Measurements from ENCODE around the gene ADGRV1. TPM values are rescaled to one million over a fixed set of nuclear protein-coding genes. Genes with fewer than 3 reads are reported as not detected.
"Not testable (repeated sequence)": the region's sequence is repeated elsewhere in the genome, so short reads cannot be mapped to it uniquely, and the experiment has no call there.

The ADGRV1 gene
- total RNA-seq, 2 donors from 2014 or later, result 1.4 TPM; not detected in 1

DNA sequence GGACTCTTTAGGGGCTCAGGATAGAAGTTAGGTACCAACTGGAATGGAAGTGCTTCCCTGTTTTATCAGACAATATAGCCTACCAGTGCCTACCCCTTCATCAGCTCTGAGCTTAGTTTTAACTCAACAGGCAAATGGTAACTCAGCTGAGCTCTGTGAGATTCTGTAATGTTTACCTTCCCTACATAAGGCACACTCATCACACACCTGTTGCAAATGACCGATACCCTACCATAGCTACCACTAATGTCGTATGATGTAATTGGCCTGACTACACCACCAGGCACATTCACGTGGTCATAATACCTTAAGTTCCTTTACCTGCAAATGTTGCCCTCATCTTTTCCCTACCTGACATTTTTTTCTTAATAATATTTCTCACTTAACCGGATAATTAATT, 254.8 kb downstream of the ADGRV1 start:
- no peaks in the 10 kb centered on the region for H3K27me3 ChIP-seq (replicated peaks; ENCODE audit: insufficient read depth)
- ATAC-seq (ENCODE audit: insufficient number of reproducible peaks, low FRiP score, low read depth), result no peak
- no peaks in the 10 kb centered on the region for H3K4me1 ChIP-seq (ENCODE audit: control insufficient read depth in 1 of 2, low read depth in 2 of 2)
- TF ChIP-seq, protein P1, sequence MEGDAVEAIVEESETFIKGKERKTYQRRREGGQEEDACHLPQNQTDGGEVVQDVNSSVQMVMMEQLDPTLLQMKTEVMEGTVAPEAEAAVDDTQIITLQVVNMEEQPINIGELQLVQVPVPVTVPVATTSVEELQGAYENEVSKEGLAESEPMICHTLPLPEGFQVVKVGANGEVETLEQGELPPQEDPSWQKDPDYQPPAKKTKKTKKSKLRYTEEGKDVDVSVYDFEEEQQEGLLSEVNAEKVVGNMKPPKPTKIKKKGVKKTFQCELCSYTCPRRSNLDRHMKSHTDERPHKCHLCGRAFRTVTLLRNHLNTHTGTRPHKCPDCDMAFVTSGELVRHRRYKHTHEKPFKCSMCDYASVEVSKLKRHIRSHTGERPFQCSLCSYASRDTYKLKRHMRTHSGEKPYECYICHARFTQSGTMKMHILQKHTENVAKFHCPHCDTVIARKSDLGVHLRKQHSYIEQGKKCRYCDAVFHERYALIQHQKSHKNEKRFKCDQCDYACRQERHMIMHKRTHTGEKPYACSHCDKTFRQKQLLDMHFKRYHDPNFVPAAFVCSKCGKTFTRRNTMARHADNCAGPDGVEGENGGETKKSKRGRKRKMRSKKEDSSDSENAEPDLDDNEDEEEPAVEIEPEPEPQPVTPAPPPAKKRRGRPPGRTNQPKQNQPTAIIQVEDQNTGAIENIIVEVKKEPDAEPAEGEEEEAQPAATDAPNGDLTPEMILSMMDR (IDR thresholded peaks at IDR 0.05), result no peak
- no peaks in the 10 kb centered on the region for H3K36me3 ChIP-seq
- H3K4me3 ChIP-seq, result no peak overlapping the region
- no peak overlapping the region for H3K27ac ChIP-seq
- DNase-seq (ENCODE audit: low spot score), result no peak
- no peaks in the 10 kb centered on the region for H3K9me3 ChIP-seq

DNA sequence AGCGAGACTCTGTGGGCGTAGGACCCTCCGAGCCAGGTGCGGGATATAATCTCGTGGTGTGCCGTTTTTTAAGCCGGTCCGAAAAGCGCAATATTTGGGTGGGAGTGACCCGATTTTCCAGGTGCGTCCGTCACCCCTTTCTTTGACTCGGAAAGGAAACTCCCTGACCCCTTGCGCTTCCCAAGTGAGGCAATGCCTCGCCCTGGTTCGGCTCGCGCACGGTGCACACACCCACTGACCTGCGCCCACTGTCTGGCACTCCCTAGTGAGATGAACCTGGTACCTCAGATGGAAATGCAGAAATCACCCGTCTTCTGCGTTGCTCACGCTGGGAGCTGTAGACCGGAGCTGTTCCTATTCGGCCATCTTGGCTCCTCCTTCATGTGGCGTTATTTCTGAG, 263.5 kb downstream of the ADGRV1 start:
- not testable (repeated sequence) for H3K4me3 ChIP-seq; H3K36me3 ChIP-seq; ATAC-seq (ENCODE audit: insufficient number of reproducible peaks, low FRiP score, low read depth); DNase-seq (ENCODE audit: low spot score); H3K9me3 ChIP-seq; H3K4me1 ChIP-seq (ENCODE audit: control insufficient read depth in 1 of 2, low read depth in 2 of 2); H3K27ac ChIP-seq; H3K27me3 ChIP-seq (replicated peaks; ENCODE audit: insufficient read depth)

DNA sequence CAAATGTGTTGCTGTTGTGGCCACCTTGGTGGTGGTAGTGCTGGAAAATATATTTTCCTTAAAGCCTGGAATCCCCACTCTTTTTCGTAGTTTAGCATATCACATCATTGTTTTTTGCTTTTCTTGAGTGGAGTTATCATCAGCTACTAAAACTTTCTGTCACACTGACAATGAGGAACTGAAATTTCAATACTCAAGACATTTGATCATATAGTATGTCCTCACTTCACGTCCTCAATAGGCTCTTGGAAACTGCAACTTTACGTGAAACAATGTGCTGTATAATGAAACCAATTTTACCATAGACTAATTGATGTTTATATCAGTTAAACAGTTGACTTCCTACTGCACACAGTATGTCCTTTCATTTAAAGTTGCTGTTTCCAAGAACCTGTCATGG, 265.8 kb downstream of the ADGRV1 start:
- no peak for DNase-seq (ENCODE audit: low spot score)
- no peak overlapping the region for H3K4me3 ChIP-seq
- H3K27me3 ChIP-seq (replicated peaks; ENCODE audit: insufficient read depth), result no peaks in the 10 kb centered on the region
- ATAC-seq (ENCODE audit: insufficient number of reproducible peaks, low FRiP score, low read depth), result no peak
- H3K9me3 ChIP-seq, result no peaks in the 10 kb centered on the region
- TF ChIP-seq, protein P1 (IDR thresholded peaks at IDR 0.05), result no peak
- H3K27ac ChIP-seq, result no peak overlapping the region
- H3K4me1 ChIP-seq (ENCODE audit: control insufficient read depth in 1 of 2, low read depth in 2 of 2), result no peaks in the 10 kb centered on the region
- no peaks in the 10 kb centered on the region for H3K36me3 ChIP-seq

DNA sequence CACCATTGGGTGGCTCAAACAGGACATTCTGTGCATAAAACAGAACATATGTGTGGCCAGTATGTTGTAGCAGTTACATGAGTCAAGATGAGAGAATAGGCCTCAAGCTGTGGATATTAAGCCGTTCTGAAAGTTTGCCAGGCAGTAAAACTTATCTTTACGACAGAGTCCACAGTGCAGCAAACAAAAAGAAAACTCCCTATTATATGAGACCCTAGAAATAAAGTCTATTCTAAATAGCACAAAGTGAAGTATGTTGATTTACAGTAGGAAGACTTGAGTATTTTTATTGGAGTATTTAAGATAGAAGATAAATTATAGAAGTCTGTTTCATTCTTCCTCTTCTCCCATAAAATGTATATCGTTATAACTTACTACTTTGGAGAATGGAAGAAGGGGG, 271.5 kb downstream of the ADGRV1 start:
- TF ChIP-seq, protein P1 (IDR thresholded peaks at IDR 0.05), result no peak
- no peak overlapping the region for H3K4me3 ChIP-seq
- ATAC-seq (ENCODE audit: insufficient number of reproducible peaks, low FRiP score, low read depth), result no peak
- H3K4me1 ChIP-seq (ENCODE audit: control insufficient read depth in 1 of 2, low read depth in 2 of 2), result no peaks in the 10 kb centered on the region
- no peaks in the 10 kb centered on the region for H3K9me3 ChIP-seq
- no peaks in the 10 kb centered on the region for H3K27me3 ChIP-seq (replicated peaks; ENCODE audit: insufficient read depth)
- no peak for DNase-seq (ENCODE audit: low spot score)
- no peaks in the 10 kb centered on the region for H3K36me3 ChIP-seq
- H3K27ac ChIP-seq, result no peak overlapping the region

DNA sequence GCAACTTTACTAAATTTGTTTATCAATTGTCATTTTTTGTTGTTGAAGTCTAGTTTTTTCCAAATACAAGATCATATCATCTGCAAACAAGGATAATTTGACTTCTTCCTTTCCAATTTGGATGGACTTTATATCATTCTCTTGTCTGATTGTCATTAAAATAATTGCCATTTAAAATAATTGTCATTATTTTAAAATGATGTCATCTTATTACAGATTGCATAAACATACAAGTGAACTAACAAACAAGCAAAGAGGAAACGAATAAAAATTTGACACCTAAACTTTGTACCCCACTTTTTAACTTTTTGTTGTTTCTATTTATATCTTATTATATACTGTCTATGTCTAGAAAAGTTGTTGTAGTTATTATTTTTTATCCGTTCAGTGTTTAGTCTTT, 275.2 kb downstream of the ADGRV1 start:
- Histone ChIP-seq H3K4me1 (ENCODE audit: control insufficient read depth in 1 of 2, low read depth in 2 of 2) (no peaks in the 10 kb centered on the region), H3K27ac (no peak overlapping the region), H3K4me3 (no peak overlapping the region), H3K27me3 (replicated peaks; ENCODE audit: insufficient read depth) (no peaks in the 10 kb centered on the region), H3K36me3 (no peaks in the 10 kb centered on the region), H3K9me3 (no peaks in the 10 kb centered on the region)
- ATAC-seq (ENCODE audit: insufficient number of reproducible peaks, low FRiP score, low read depth) (no peak), DNase-seq (ENCODE audit: low spot score) (no peak)
- TF ChIP-seq, protein P1 (IDR thresholded peaks at IDR 0.05), result no peak

DNA sequence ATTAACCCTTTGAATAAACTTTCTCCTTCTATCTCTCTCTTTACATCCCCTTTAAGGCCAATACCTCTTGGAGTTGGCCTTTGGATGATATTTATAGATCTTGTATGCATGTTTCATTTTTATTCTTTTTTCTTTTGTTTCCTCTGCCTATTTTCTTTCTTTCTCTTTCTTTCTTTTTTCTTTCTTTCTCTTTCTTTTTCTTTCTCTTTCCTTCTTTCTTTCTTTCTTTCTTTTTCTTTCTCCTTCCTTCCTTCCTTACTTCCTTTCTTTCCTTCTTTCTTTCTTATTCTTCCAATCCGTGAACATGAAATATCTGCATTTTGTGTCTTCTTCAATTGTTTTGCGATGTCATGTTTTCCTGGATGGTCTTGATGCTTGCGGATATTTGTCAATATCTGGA, 276.1 kb downstream of the ADGRV1 start:
- no peak for DNase-seq (ENCODE audit: low spot score)
- TF ChIP-seq, protein P1 (IDR thresholded peaks at IDR 0.05), result no peak
- ATAC-seq (ENCODE audit: insufficient number of reproducible peaks, low FRiP score, low read depth), result no peak
- Histone ChIP-seq H3K9me3 (no peaks in the 10 kb centered on the region), H3K4me3 (no peak overlapping the region), H3K36me3 (no peaks in the 10 kb centered on the region), H3K4me1 (ENCODE audit: control insufficient read depth in 1 of 2, low read depth in 2 of 2) (no peaks in the 10 kb centered on the region), H3K27me3 (replicated peaks; ENCODE audit: insufficient read depth) (no peaks in the 10 kb centered on the region), H3K27ac (no peak overlapping the region)
